CD14-positive monocyte (primary cell): ENCODE measurements around the gene INPP5K. TPM values are rescaled to one million over a fixed set of nuclear protein-coding genes. Genes with fewer than 3 reads are reported as not detected.

Experiments used
- DNase-seq, 3 donors: peaks; one replicate each; pipeline ENCODE4 v3.0.0-alpha.2; 2011 to 2022
- H2AFZ ChIP-seq: 2 replicates; pipeline ENCODE4 v1.6.0; 2012; ENCODE audit warnings: mild to moderate bottlenecking, low read depth, low read length, inconsistent platforms; ENCODE audit not compliant: insufficient read depth, poor library complexity, severe bottlenecking
- H3K27ac ChIP-seq, 2 donors: 1 replicate in 1 of 2; 2 replicates in 1 of 2; pipeline ENCODE4 v1.5.1; 2012 to 2013; ENCODE audit warnings: low read length in 2 of 2, control low read depth in 1 of 2, inconsistent platforms in 1 of 2, low read depth in 1 of 2, mild to moderate bottlenecking in 1 of 2
- H3K27me3 ChIP-seq, 2 donors: one replicate each; pipeline versions ENCODE4 v1.6.0 to v1.6.1; 2011 to 2013; ENCODE audit warnings: low read length in 2 of 2; ENCODE audit not compliant: control insufficient read depth in 2 of 2, insufficient read depth in 2 of 2
- H3K36me3 ChIP-seq, 2 donors: replicated peaks in 1 of 2; 1 replicate in 1 of 2; 2 replicates in 1 of 2; pipeline versions ENCODE4 v1.5.1 to v1.6.1; 2012 to 2013; ENCODE audit warnings: low read length in 2 of 2, control low read depth in 1 of 2, inconsistent platforms in 1 of 2, mild to moderate bottlenecking in 1 of 2; ENCODE audit not compliant: insufficient read depth in 2 of 2, control insufficient read depth in 1 of 2
- H3K4me1 ChIP-seq, 2 donors: 1 replicate in 1 of 2; 2 replicates in 1 of 2; pipeline versions ENCODE4 v1.5.1 to v1.6.1; 2012 to 2013; ENCODE audit warnings: low read length in 2 of 2, control low read depth in 1 of 2, inconsistent platforms in 1 of 2, mild to moderate bottlenecking in 1 of 2, moderate library complexity in 1 of 2; ENCODE audit not compliant: insufficient read depth in 2 of 2, control insufficient read depth in 1 of 2
- H3K4me2 ChIP-seq: replicated peaks from 2 replicates; pipeline ENCODE3; 2012; ENCODE audit warnings: low read length, moderate library complexity, mild to moderate bottlenecking; ENCODE audit not compliant: poor library complexity, severe bottlenecking; ENCODE audit errors: extremely low read depth
- H3K4me3 ChIP-seq, 3 experiments: fragments of 200-600 bp in 1 of 3; sonication (generic) in 1 of 3; replicated peaks in 1 of 3; 1 replicate in 2 of 3; 2 replicates in 1 of 3; pipeline ENCODE4 v1.5.1; 2011 to 2013; ENCODE audit warnings: low read length in 3 of 3, mild to moderate bottlenecking in 3 of 3, control low read depth in 2 of 3, low read depth in 2 of 3, inconsistent platforms in 1 of 3, moderate library complexity in 1 of 3
- H3K79me2 ChIP-seq: 2 replicates; pipeline ENCODE4 v1.6.0; 2012; ENCODE audit warnings: mild to moderate bottlenecking, control low read depth, inconsistent platforms, low read length, moderate library complexity; ENCODE audit not compliant: insufficient read depth
- H3K9ac ChIP-seq: 2 replicates; pipeline ENCODE4 v1.6.0; 2017; ENCODE audit warnings: low read length, mild to moderate bottlenecking; ENCODE audit not compliant: insufficient read depth, poor library complexity, severe bottlenecking
- H3K9me3 ChIP-seq, 2 donors: replicated peaks in 1 of 2; 1 replicate in 1 of 2; 2 replicates in 1 of 2; pipeline versions ENCODE4 v1.5.1 to v1.6.1; 2012 to 2013; ENCODE audit warnings: low read length in 2 of 2, control low read depth in 1 of 2; ENCODE audit not compliant: control insufficient read depth in 1 of 2, insufficient read depth in 1 of 2
- H4K20me1 ChIP-seq: 2 replicates; pipeline ENCODE4 v1.6.0; 2012; ENCODE audit warnings: mild to moderate bottlenecking, low read length, control low read depth, moderate library complexity; ENCODE audit not compliant: insufficient read depth
- H3K27ac Mint-ChIP-seq, 7 donors: one replicate each; pipeline ENCODE4 v1.8.0; 2020; ENCODE audit warnings: mild to moderate bottlenecking in 7 of 7, mixed read lengths in 7 of 7, moderate library complexity in 6 of 7, inconsistent platforms in 2 of 7
- H3K27me3 Mint-ChIP-seq, 3 donors: one replicate each; pipeline ENCODE4 v1.8.0; 2021 to 2022; ENCODE audit warnings: low read depth in 3 of 3, mild to moderate bottlenecking in 3 of 3, mixed read lengths in 3 of 3, moderate library complexity in 3 of 3, inconsistent platforms in 1 of 3
- H3K36me3 Mint-ChIP-seq, 2 donors: one replicate each; pipeline ENCODE4 v1.8.0; 2020; ENCODE audit warnings: mixed read lengths in 2 of 2, inconsistent platforms in 1 of 2, mild to moderate bottlenecking in 1 of 2
- H3K4me1 Mint-ChIP-seq: one replicate; pipeline ENCODE4 v1.8.0; 2020; ENCODE audit warnings: mild to moderate bottlenecking, mixed read lengths
- H3K4me3 Mint-ChIP-seq, 2 donors: one replicate each; pipeline ENCODE4 v1.8.0; 2020; ENCODE audit warnings: mild to moderate bottlenecking in 2 of 2, mixed read lengths in 2 of 2, moderate library complexity in 1 of 2
- H3K9me3 Mint-ChIP-seq, 7 donors: one replicate each; pipeline ENCODE4 v1.8.0; 2020 to 2022; ENCODE audit warnings: mixed read lengths in 7 of 7, mild to moderate bottlenecking in 6 of 7, moderate library complexity in 6 of 7, inconsistent platforms in 2 of 7
- CTCF ChIP-seq: fragments of 200-600 bp; IDR thresholded peaks from one replicate; pipeline ENCODE4 v1.8.0; 2022; ENCODE audit warnings: antibody characterized with exemption, mild to moderate bottlenecking
- WGBS: methylation state at CpG from one replicate; pipeline ENCODE4 v1.1.5; 2013; ENCODE audit warnings: missing lambda C conversion rate; ENCODE audit not compliant: insufficient coverage; 5-methylcytosine and 5-hydroxymethylcytosine counted together
- intact Hi-C, 2 donors: fragments of 100-400 bp; cut with micrococcal nuclease; formaldehyde crosslinking; loops; one replicate each; pipeline versions ENCODE4 v1.15.0 to v1.15.1; 2023
- polyA plus RNA-seq, 3 donors: library from polyadenylated mRNA; depleted of rRNA in 1 of 3; unstranded in 2 of 3; stranded (reverse) in 1 of 3; fragments of 300-500 nt in 2 of 3; fragments of >200 nt in 1 of 3; fragmentation: Illumina TruSeq in 2 of 3; gene quantifications; 1 replicate in 2 of 3; 2 replicates in 1 of 3; pipeline ENCODE4 v1.2.3, GENCODE V29; 2012 to 2021

Gene INPP5K
- polyA plus RNA-seq, 3 donors: 50.3 to 58.7 (median 53.0) TPM

- Histone ChIP-seq H3K4me3 (no peak overlapping the region), H3K9ac (no peak overlapping the region), H2AFZ (no peak overlapping the region), H3K4me1 (peaks cover 24 to 29% of the 10 kb centered on the region in 2 donors), H3K9me3 (no peaks in the 10 kb centered on the region), H3K79me2 (peaks cover 34% of the 10 kb centered on the region), H4K20me1 (peaks cover 91% of the 10 kb centered on the region), H3K4me2 (no peak overlapping the region), H3K27ac (no peak overlapping the region), H3K27me3 (no peaks in the 10 kb centered on the region), H3K36me3 (peaks cover 51 to 63% of the 10 kb centered on the region in 2 donors)
- 98% methylated on average over 8 of the region's 11 CpGs for WGBS
- no peak for DNase-seq
- Mint-ChIP-seq H3K4me3 (no peak overlapping the region), H3K27ac (peak overlapping the region in 1 of 7 donors; percentile 45), H3K4me1 (peaks cover 31% of the 10 kb centered on the region), H3K9me3 (no peaks in the 10 kb centered on the region), H3K27me3 (peaks cover 0 to 4% (median 3%) of the 10 kb centered on the region in 3 donors), H3K36me3 (peaks cover 67 to 81% of the 10 kb centered on the region in 2 donors)
- no peak for TF ChIP-seq CTCF
- intact Hi-C loops: no loop called here
Measured at GRCh38 chr17:1552932-1553331, 36.5 kb upstream of the INPP5K start.

- Histone ChIP-seq H4K20me1 (peaks cover 80% of the 10 kb centered on the region), H3K9me3 (no peaks in the 10 kb centered on the region), H2AFZ (no peak overlapping the region), H3K4me3 (no peak overlapping the region), H3K79me2 (peaks cover 23% of the 10 kb centered on the region), H3K9ac (no peak overlapping the region), H3K36me3 (peaks cover 60 to 70% of the 10 kb centered on the region in 2 donors), H3K4me1 (peaks cover 21 to 22% of the 10 kb centered on the region in 2 donors), H3K27ac (no peak overlapping the region), H3K27me3 (no peaks in the 10 kb centered on the region), H3K4me2 (no peak overlapping the region)
- WGBS: 100% methylated on average over 10 of the region's 12 CpGs
- Mint-ChIP-seq H3K27me3 (peaks cover 0 to 2% (median 1%) of the 10 kb centered on the region in 3 donors), H3K4me1 (peaks cover 21% of the 10 kb centered on the region), H3K27ac (no peak overlapping the region), H3K9me3 (no peaks in the 10 kb centered on the region), H3K36me3 (peaks cover 64 to 82% of the 10 kb centered on the region in 2 donors), H3K4me3 (no peak overlapping the region)
- no peak for TF ChIP-seq CTCF
- intact Hi-C loops: no loop called here
- no peak for DNase-seq
Measured at GRCh38 chr17:1551741-1552140, 35.3 kb upstream of the INPP5K start.
